D341Med (cell line): ENCODE results near the gene DNAL4.

Experiments used
- DNase-seq: peaks from one replicate; pipeline ENCODE4 v3.0.0; 2012; ENCODE audit warnings: low spot score

Gene DNAL4

DNA sequence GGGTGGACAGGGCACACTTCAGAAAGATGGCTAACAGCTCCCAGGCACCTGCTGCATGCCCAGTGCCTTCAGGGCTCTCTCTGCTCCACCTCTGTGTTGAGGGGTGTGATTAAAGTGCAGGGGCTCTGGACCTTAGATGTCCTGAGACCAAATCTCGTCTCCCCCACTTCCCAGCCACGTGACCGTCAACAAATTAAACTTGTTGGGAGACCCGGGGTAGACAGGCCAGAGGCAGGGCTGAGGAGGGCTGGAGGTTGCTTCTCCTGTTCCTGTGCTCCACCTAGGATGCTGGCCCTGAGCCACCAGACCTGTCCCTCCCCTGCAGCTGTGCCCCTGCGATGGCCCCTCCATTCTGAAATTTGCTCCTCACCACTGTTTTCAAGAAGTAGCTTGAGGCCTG lies 32.9 kb upstream of the DNAL4 start:
- no peak for DNase-seq

GRCh38 chr22:38826386-38826785 lies 32.4 kb upstream of the DNAL4 start:
- no peak for DNase-seq

DNA sequence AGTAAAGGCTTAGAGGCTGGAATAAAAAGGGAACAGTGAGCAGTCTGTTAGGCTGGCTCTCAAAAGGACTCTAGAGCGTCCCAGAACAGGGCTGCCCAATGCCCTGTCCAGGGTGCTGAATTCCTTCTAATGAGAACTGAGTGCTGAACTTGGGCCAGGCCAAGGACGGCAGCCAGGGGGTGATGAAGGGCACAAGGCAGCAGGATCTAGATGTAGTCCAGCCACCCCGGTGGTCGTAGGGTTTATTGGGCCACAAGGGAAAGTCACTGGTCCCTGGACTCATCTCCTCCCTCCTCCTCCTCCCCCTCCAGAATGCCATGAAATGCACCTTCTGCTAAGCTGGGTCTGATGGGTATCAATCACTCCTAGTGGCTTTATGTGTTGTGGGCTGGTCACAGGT lies 30.6 kb upstream of the DNAL4 start:
- no peak for DNase-seq

DNA sequence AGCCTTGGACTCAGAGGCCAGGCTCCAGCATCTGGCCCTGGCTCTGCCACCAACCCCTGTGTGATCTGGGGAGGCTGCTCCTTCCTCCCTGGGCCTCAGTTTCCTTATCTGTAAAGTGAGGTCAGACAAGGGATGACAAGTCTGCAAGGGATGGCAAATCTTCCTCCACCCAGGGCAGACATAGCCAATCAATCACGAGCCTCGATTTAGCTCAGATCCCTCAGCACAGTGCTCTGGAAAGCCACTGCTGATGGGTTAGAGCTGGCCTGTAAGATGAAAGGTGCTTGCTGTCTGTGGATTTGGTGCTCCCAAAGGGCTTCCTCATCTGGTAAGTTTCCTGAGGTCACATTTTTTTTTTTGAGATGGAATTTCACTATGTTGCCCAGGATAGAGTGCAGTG lies 29.7 kb upstream of the DNAL4 start:
- DNase-seq, result no peak

GRCh38 chr22:38823076-38823475 lies 29.1 kb upstream of the DNAL4 start:
- DNase-seq, result no peak

GRCh38 chr22:38820020-38820419 lies 26.1 kb upstream of the DNAL4 start:
- DNase-seq, result no peak

GRCh38 chr22:38819387-38819940 lies 25.5 kb upstream of the DNAL4 start:
- no peak for DNase-seq

GRCh38 chr22:38817196-38817595 lies 23.3 kb upstream of the DNAL4 start:
- no peak for DNase-seq

DNA sequence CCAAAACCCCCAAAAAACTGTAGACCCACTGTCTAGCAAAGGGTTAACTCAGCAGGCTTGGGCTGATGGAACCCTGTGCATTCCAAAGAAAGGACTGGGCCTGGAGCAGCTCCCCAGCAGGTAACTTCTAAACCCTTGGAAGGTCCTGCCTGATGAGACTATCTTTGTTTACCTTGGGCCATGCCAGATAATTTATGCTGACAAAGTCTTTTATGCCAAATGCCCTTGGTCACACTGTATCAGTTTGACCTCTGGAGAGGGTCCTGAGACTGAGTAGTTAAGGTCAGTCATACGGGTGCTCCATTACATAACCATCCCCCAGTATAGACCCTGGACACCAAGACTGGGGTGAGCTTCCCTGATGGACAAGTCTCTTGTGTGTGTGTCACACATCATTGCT lies 21.9 kb upstream of the DNAL4 start:
- DNase-seq, result no peak

DNA sequence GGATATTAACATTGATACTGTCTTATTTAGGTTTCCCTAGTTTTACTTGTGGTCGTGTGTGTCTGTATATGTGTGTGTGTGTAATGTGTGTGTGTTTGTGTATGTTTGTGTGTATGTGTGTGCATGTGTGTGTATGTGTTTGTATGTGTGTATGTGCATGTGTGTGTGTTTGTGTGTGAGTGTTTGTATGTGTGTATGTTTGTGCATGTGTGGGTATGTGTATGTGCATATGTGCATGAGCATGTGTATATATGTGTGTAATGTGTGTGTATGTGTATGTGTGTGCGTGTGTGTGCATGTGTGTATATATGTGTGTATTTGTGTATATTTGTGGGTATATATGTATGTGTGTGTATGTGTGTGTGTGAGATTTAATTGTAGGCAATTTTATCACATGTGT lies 17.3 kb upstream of the DNAL4 start:
- no peak for DNase-seq

DNA sequence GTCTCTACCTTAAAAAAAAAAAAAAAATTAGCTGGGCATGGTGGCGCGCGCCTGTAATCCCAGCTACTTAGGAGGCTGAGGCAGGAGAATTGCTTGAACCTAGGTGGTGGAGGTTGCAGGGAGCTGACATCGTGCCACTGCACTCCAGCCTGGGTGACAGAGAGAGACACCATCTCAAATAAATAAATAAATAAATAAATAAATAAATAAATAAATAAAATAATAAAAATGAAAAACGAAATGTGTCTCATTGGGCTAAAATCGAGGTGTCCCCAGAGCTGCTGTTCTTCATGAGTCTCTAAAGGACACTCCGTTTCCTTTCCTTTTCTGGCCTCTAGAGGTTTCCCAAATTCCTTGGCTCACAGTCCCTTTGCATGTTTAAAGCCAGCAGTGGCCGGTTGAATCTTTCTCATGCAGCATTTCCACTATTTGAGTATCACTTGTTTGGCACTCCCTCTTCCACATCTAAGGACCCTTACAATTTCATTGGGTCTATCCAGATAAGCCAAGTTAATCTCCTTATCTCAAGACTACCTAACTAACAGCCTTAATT lies 11.2 kb upstream of the DNAL4 start:
- DNase-seq, result peak; percentile 43

DNA sequence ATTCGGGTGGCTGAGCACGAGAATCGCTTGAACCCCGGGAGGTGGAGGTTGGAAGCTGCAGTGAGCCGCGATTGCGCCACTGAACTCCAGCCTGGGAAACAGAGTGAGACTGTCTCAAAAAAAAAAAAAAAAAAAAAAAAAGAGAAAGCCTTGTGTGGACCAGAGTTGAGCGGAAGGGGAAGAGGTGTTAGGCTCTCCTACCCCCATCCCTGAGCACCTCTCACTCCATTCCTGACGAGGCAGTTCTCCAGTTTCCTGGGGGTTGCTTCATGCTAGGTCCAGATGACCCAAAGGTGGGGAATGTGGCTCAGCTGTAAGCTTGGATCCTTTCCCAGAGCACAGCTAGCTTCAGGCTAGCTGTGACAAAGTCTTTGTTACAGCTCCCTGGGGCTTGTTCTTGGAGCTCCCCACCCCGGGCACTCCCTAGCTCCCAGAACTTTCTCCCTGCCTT lies 8.8 kb upstream of the DNAL4 start:
- DNase-seq, result peak; percentile 41

- DNase-seq, result no peak
Observed at GRCh38 chr22:38799265-38800002, 5.5 kb upstream of the DNAL4 start.

DNA sequence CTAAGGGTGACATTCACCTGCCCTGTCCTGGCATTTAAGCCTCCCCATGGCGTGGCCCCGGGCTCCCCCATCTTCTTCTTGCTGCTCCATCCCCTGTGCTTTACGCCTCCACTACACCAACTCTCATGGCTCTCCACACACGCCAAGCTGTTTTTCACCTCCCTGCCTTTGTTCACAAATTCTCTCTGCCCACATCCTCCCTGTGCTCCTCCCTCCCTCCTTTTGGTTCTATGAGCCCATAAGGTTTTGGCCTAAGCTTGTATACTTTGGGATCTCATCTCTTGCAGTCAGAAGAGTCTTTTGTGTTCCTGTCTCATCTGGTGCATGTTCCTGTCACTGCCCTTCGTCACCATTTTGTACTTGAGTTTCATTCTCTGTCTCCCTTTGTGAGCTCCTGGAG lies 4.6 kb upstream of the DNAL4 start:
- DNase-seq, result no peak

DNA sequence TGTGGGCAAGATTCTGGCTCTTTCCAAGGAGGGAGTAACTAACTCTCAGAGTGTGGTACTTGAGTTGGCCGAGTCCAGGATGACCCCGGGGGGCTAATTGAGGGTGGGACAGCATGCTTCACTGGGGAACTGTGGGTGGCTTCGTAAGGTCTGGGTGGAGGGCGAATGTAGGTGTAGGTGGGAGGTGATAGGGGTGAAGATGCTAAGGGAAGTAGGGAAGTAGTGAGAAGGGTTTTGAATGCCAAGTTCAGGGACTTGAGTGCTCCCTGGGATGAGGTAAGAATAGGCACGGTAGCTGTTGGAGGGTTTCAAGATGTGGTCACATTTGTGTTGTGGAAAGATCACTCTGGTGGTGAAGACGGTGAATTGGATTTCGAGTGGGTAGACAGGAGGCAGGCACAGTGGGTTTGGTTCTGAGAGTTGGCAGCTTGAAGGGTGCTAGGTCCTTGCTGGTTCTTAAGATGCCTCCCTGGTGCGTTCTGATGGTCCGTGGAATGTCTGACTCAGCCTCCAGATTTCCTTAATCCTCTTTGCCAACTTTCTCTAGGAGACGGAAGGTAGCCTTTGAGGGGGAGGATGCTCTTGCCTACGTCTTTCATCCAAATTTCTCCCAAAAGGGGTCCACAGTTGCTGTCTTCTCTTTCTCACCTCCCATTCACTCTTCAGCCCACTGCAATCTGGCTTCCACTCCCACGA lies 2.5 kb upstream of the DNAL4 start:
- no peak for DNase-seq

GRCh38 chr22:38795569-38795968 lies 1.6 kb upstream of the DNAL4 start:
- no peak for DNase-seq

- DNase-seq, result no peak
Observed at GRCh38 chr22:38793317-38793716, 626 bp downstream of the DNAL4 start.

GRCh38 chr22:38792833-38793232 lies 1.1 kb downstream of the DNAL4 start:
- no peak for DNase-seq

GRCh38 chr22:38789606-38790005 lies 4.3 kb downstream of the DNAL4 start:
- DNase-seq, result no peak

GRCh38 chr22:38788846-38789245 lies 5.1 kb downstream of the DNAL4 start:
- DNase-seq, result no peak

DNA sequence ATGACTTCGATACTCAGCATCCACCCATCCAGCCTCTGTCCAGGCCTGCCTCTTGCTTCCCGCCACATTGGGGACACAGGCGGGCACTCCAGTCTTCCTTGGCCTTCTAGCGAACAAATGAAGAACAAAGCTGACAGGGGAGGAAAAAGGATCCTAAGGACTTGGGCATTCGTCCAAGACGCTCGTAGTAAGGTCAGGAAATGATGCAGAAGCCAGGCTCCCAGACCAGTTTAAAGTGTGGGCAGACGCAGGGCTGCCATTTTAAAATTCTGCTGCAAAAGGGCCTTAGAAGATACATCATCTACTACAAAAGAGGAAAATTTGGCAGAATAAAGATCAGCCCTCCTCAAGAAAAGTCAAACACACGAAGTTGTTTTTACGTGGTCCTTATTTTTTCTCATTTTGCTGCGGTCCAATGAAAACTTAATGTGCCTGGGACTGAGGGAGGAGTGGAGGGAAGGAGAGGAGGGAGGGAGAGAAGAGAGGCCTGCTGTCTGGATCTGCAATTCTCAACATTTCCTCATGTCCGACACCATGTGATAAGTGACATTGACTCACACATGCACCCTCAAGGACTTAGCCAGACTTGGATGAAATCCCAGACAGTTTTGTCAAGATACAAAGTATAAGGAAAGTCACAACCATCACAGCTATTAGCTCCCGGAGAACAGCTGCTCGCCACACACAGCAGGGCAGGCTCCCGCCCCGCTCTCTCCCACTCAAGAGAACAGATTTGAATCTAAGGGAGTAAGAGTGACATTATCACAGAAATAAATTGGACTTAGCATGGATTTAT lies 5.7 kb downstream of the DNAL4 start:
- DNase-seq, result no peak

DNA sequence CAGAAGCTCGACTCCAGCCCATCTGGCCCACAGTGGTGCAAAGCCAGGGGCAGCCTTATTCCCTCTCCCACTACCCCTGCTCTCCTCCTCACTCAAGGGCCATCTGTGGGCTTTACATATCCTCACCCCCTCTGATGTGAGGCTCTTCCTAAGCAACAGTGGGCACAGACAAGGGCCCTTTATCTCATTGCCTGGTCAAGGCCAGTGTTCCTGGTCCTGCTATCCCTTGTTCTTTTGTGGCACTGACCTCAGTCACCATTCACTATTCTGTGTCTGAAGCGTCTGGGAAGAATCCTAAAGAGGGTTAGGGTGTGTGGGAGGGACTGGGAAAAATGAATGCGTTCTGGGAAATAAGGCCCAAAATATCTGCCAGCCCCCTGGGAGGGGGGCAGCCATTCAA lies 7.3 kb downstream of the DNAL4 start:
- no peak for DNase-seq
